Epithelial cell of prostate (primary cell): ENCODE data around the gene CCR3.

ENCODE experiments used
- DNase-seq: peaks from one replicate; pipeline ENCODE4 v3.0.0-alpha.2; 2011; ENCODE audit warnings: low read depth, low spot score
- H3K27ac ChIP-seq: fragments of 450-650 bp; 2 replicates; pipeline ENCODE4 v1.5.1; 2017; ENCODE audit warnings: mild to moderate bottlenecking

Gene CCR3

DNA sequence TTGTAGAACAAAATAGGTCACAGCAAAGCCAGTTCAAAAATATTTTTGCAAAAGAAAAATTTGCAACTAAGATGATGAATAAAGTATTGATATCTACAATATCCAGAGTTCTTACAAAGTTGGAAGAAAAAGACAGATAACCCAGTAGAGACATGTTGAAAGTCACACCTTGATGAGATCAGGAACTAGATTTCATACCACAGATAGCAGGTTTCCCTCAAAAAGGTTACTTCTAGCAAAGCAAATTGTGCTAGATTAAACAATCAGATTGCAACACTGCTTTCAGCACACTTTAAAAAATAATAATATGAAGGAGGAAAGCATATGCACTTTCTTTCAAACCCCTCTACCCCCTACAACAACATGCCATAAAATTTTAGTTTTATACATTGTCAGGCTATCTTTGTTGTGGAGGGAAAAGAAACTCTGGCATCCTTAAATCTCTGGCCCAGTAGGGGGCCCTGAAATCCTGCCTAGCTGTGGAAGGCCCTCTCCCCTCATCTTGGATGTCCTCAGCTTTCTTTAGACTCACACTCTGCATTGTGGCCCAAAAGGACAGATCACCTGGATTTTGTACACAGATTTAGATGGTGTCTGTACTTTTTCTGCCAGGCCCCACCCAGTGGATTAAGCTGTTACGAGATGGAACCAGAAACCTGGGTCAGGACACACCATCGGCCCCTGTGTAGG lies 50.9 kb downstream of the CCR3 start:
- H3K27ac ChIP-seq = no peak overlapping the region
- DNase-seq = no peak

DNA sequence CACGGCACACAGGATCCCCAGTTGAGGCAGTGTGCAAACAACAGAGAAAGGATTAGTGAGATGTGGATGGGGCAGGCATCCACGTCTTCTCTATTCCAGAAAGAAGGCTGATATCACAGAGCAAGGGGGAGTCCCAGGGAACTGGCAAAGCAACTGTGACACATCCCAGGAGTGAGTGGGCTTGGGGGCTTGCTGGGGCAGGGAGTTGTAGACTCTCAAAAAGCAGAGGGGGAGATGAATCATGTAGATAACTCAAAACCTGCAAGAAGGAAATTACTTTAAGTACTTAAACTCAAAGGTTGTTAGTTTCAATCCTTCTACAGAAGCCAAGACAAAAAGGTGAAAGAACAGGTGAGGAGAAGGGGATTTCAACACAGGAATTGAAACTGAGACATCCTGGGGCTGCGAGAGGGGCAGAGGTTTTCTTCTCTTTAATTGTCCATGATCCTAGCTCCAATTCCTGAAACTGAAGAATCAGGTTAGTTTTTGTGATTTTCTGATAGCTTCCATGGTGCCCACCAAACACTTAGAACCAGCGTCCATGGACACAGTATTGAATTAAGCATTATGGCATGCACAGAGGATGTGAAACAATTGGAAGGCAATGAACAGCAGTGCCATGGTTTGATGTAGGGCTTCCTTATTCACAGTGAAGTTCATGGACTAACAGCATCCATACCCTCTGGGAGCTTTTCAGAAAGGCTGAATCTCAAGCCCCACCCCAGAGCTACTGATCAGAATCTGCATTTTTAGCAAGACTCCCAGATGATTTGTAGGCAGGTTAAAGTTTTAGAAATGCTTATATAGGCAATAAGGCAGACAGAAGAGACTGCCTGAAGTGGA lies 52.0 kb downstream of the CCR3 start:
- no peak overlapping the region for H3K27ac ChIP-seq
- no peak for DNase-seq

DNA sequence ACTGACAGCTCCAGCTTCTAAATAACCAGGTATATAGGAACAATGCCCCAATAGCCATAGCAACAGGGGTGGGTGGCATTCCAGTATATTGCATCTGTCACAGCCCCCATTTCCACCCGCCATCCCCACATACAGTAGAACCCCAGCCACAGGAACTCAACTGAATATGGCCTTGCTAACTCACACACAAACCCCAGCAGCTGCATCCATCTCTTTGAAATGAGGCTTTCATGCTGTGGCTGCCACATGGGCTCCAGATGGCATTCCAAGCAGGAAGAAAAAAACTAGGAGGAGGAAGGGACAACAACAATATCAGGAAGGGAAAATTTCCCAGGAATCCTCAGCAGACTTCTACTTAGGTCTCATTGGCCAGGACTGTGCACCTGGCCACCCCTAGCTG lies 54.6 kb downstream of the CCR3 start:
- no peak for DNase-seq
- H3K27ac ChIP-seq = no peak overlapping the region

DNA sequence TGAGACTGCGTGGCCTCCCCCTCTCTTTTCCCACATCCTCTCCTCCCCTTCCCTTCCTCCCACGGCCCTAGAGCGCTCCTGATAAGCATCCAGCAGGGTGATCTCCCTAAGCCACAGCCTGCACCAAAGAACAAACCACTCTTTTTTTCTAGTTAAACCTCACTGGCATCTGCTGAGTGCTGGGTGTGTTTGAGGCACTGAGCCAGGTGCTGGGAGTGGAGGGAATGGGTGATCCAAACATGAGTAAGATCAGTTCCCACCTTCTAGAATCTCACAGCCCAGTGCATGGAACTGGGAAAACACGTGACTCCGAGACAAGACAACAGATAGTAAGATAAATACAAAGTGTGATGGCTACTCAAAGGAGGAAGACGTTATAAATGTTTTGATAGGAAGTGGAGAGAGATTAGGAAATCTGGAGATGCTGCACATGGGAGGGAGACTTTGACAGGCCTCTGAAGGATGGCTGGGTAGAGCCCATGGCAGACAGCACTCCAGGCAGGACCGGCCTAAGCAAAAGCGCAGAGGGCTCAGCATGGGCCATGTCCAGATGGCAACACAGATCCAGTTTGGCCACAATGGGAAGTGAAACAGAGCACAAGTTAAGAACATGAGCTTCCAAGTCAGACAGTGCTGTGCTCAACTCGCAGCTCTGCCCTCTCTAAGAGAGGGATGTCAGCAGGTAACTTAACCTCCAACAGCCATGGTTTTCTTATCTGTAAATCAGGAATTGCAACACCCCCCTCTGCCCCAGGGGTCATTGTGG lies 55.6 kb downstream of the CCR3 start:
- no peak for DNase-seq
- no peak overlapping the region for H3K27ac ChIP-seq

DNA sequence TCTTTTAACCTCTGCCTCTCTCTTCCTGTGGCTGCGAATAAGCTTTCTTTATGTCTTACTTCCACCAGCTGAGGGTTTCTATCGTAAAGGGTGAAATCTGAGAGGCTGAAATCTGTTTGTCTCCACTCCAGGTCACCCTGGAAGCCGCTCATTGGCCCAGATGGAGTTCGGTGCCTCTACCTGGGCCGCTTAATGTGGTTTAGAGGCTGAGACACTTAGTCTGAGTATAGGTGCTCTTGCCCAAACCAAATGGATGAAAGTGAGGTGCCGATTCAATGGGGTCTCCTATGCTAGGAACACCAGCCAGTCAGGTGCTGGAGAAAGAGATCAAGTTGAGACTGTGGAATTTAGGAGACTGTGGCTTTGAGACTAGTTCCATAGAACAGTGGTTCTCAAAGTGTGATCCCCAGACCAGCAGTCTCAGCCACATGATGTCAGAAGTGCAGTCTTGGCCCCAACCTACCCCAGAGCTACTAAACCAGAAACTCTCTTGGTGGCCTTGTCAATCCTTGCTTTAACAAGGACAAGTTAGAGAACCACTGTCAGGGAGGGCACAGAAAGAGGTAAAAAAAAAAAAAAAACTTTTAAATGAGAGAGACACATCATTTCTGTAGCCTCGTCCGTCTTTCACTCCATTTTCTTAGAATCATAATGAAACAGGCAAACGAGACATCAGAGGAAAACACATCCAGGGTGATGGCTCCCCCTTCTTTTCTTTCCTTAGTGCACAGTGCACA lies 56.8 kb downstream of the CCR3 start:
- DNase-seq = no peak
- H3K27ac ChIP-seq = no peak overlapping the region

DNA sequence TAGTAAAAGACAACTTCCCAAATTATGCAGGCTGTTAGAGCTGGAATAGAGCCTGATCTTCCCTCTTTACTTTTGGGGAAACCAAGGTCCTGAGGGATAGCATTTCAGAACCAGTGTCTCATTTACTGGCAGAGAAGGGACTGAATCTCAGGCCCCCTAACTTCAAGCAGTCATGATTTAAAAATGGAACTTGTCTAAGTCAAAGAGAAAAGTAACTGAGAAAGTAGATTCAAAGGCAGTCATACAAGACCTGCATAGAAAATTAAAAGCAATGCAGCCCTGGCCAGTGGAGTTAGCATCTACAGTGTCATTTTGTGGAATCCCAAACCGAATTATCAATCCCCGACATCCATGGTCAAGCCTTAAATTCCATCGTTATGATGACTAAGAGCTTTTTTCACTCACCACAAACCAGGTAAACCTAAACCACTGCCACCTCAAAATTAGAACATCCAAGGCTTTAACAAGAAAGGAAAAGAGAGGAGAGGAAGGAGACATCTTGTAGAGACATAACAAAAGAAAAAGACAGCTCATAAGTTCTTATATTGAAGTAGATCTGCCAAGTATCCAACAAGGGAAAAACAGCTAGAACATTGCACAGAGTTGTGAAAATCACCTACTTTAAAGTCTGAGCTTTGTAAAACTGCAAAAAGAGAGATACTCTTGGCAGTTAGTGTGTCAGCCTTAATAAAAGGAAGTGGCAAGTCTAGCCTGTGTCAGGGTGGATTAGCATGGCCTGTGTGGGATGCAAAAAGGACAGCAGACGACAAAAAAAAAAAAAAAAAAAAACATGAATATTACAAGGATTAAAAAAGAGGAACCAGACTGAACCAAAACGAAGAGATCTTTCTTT lies 57.6 kb downstream of the CCR3 start:
- DNase-seq = no peak
- H3K27ac ChIP-seq = no peak overlapping the region

DNA sequence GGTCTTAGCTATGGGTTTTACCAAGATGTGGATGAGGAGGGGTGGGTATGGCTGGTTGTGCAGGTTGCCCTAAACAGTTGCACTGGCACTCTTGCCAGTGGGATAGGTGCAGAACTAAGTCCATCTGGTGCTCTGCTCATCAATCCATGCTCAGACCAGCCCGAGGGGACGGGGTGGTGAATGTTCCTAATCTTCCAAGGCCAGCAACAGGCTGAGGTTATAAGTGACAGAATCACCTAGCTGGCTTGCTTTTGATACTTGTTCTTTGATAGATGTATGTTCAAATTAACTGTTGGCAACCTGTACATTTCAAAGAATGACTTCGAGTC lies 58.2 kb downstream of the CCR3 start:
- no peak for DNase-seq
- no peak overlapping the region for H3K27ac ChIP-seq

DNA sequence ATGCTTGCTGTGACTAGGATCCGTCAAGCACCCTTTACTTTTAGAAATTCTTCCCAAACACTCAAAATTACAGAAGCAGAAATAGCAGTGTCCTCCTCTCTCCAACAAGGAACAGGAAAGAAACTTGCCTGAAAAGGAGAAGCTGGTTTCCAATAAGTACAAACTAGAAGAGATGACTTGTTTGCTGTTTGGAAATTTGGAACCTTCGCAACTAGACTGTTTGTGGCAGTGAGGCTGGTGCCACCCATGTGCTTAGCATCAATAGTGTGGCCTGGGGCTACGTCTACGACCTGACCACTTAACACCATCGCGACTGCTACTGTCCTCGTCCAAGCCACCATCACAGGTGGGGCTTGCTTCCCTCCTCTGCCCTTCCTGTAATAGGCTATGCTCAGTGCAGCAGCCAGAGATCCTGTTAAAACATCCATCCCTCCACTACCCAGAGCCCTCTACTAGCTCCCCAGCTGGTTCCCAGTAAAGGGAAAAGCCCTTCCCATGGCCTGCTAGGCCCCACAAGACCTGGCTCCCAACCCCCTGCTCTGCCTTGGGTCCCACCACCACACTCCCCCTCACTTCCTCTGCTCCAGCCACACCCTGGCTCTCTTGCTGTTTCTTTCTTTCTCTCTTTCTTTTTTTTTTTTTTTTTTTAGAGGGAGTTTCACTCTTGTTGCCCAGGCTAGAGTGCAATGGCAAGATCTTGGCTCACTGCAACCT lies 59.0 kb downstream of the CCR3 start:
- no peak overlapping the region for H3K27ac ChIP-seq
- no peak for DNase-seq

DNA sequence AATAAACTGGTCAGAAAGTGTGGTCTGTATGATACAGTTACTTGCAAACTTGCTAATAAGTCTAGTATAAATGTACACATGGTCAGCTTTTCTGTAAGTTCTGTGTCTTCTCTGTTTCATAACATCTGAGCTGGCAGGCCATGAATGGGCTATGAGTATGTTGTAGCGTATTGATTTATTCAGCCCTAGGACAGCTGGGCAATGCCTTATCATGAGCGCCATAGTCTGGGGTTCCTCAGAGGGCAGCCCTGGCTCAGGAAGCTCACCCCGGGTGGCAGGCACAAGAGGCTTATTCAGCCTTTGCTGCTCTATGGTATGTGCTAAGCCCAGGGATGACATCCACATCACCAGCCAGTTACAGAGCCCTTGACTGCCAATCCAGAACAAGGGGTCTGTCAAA lies 61.0 kb downstream of the CCR3 start:
- no peak overlapping the region for H3K27ac ChIP-seq

DNA sequence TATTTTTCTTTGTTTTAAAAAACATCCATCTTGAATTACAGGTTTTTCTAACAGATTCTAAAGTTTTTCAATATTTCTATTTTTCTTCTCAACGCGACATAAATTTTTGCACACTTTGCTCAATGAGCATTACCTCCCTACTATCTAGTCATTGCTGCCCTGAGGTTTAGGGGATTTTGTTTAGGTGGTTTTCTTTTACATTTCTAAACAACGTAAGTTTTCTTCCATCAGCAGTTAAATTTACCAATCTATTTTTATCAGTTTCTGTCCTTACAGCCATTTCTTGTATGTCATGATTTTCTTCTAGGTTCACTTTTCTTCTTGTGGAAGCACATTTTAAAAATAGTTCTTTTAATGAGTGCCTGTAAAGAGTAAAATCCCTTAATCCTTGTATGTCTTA lies 62.5 kb downstream of the CCR3 start:
- H3K27ac ChIP-seq = no peak overlapping the region
- no peak for DNase-seq

More for the DNA sequence above, 61.0 kb downstream of the CCR3 start:
- no peak for DNase-seq

DNA sequence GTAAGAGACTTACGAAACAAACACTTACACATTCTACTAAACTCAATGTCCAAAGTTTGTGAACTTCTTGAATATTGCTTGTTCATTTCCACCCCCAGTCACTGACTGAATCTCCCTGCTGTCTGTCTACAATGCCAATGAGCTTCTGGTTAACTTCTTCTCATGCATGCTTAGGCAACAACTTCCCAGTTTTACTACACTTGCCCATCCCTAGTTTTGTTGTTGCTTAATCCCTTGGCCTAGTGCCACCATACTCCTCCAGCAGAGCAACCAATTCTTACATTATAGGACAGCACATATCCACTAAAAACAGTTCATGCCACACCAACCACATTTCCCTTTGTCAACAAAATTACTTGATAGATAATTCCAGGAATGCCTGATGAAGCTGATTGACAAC lies 70.7 kb downstream of the CCR3 start:
- peak; percentile 48 for DNase-seq
- H3K27ac ChIP-seq = no peak overlapping the region

DNA sequence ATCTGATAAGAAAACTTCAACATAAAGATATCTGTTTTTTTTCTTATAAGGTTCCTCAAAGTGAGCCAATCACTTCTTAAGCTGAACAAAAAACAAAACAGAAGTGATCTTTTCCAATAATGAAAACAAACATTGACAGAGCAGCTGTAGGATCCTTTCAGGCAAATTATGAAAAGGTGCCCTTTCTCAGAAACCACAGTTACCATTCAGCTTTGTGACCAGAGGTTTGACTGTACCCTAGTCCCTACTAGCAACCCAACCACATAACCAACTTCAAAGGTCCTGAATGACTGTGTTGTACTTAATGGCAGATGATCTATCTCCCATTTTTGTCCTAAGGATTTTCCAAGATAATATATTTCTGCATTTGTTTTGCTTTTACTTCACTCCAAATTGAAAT lies 72.3 kb downstream of the CCR3 start:
- DNase-seq = no peak

DNA sequence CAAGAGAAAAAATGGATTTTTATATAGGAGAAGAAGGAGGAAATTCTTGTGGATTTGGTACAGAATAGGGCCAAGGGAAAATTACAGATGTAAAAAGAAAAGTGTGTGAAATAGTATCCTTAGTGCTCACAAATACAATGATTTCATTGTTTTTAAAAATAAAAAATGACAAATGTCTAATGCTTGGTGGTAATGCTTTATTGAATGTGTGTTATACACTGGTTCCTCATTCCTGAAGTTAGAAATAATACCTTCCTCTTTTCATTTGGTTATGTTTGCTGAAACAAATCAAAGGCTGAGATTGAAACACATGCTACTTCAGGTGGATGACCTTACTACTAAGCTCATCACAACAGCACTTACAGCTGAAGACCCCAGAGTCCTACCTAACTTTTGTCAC lies 73.9 kb downstream of the CCR3 start:
- H3K27ac ChIP-seq = no peak overlapping the region

More for the DNA sequence above, 72.3 kb downstream of the CCR3 start:
- H3K27ac ChIP-seq = no peak overlapping the region

More for the DNA sequence above, 73.9 kb downstream of the CCR3 start:
- DNase-seq = no peak
